HEK293 (cell line): Measurements from ENCODE around the gene ZNF22.

Experiments
- BCL6B ChIP-seq: fragments of 450-650 bp; formaldehyde crosslinking; IDR thresholded peaks from 2 replicates; pipeline ENCODE4 v1.5.1; 2017; ENCODE audit warnings: missing biosample characterization, missing genetic modification characterization
- CTCF ChIP-seq: fragments of 450-650 bp; formaldehyde crosslinking; IDR thresholded peaks from 2 replicates; pipeline ENCODE4 v1.5.1; 2016; ENCODE audit warnings: missing biosample characterization, missing genetic modification characterization
- GLIS1 ChIP-seq: fragments of 450-650 bp; formaldehyde crosslinking; IDR thresholded peaks from 2 replicates; pipeline ENCODE4 v1.5.1; 2016; ENCODE audit warnings: missing biosample characterization, missing genetic modification characterization
- HOXC10 ChIP-seq: sonication (generic); formaldehyde crosslinking; IDR thresholded peaks from 2 replicates; pipeline ENCODE4 v1.8.1; 2023; ENCODE audit warnings: mild to moderate bottlenecking, missing genetic modification reagents
- PRDM6 ChIP-seq: fragments of 450-650 bp; formaldehyde crosslinking; IDR thresholded peaks from 2 replicates; pipeline ENCODE4 v1.5.1; 2017; ENCODE audit warnings: missing biosample characterization, missing genetic modification characterization
- ZBTB44 ChIP-seq: fragments of 450-650 bp; IDR thresholded peaks from 2 replicates; pipeline ENCODE4 v1.5.1; 2018; ENCODE audit warnings: missing biosample characterization, mild to moderate bottlenecking, missing genetic modification characterization
- ZEB2 ChIP-seq: fragments of 450-650 bp; formaldehyde crosslinking; IDR thresholded peaks from 2 replicates; pipeline ENCODE4 v1.5.1; 2016; ENCODE audit warnings: missing biosample characterization, missing genetic modification characterization
- ZNF112 ChIP-seq: fragments of 450-650 bp; formaldehyde crosslinking; IDR thresholded peaks from 2 replicates; pipeline ENCODE4 v1.5.0; 2017; ENCODE audit warnings: missing biosample characterization, missing genetic modification characterization
- ZNF140 ChIP-seq: fragments of 450-650 bp; formaldehyde crosslinking; IDR thresholded peaks from 2 replicates; pipeline ENCODE4 v1.5.1; 2016; ENCODE audit warnings: missing biosample characterization, missing genetic modification characterization
- ZNF175 ChIP-seq: fragments of 450-650 bp; formaldehyde crosslinking; IDR thresholded peaks from 2 replicates; pipeline ENCODE4 v1.5.1; 2016; ENCODE audit warnings: missing biosample characterization, missing genetic modification characterization
- ZNF23 ChIP-seq: fragments of 450-650 bp; formaldehyde crosslinking; IDR thresholded peaks from 2 replicates; pipeline ENCODE4 v1.5.1; 2016; ENCODE audit warnings: missing biosample characterization, missing genetic modification characterization, borderline replicate concordance
- ZNF239 ChIP-seq: fragments of 450-650 bp; formaldehyde crosslinking; IDR thresholded peaks from 2 replicates; pipeline ENCODE4 v1.5.1; 2016; ENCODE audit warnings: missing biosample characterization, missing genetic modification characterization
- ZNF350 ChIP-seq: fragments of 450-650 bp; formaldehyde crosslinking; IDR thresholded peaks from 2 replicates; pipeline ENCODE4 v1.5.0; 2017; ENCODE audit warnings: missing biosample characterization, mild to moderate bottlenecking, missing genetic modification characterization
- ZNF530 ChIP-seq: fragments of 450-650 bp; formaldehyde crosslinking; IDR thresholded peaks from 2 replicates; pipeline ENCODE4 v1.5.1; 2016; ENCODE audit warnings: low read depth, missing biosample characterization, missing genetic modification characterization
- ZNF558 ChIP-seq: fragments of 450-650 bp; formaldehyde crosslinking; IDR thresholded peaks from 2 replicates; pipeline ENCODE4 v1.5.1; 2016; ENCODE audit warnings: missing biosample characterization, missing genetic modification characterization
- ZNF600 ChIP-seq: fragments of 450-650 bp; formaldehyde crosslinking; IDR thresholded peaks from 2 replicates; pipeline ENCODE4 v1.5.1; 2016; ENCODE audit warnings: missing biosample characterization, missing genetic modification characterization
- ZNF610 ChIP-seq: fragments of 450-650 bp; formaldehyde crosslinking; IDR thresholded peaks from 2 replicates; pipeline ENCODE4 v1.5.1; 2016; ENCODE audit warnings: missing biosample characterization, missing genetic modification characterization, borderline replicate concordance
- ZNF629 ChIP-seq: fragments of 450-650 bp; formaldehyde crosslinking; IDR thresholded peaks from 2 replicates; pipeline ENCODE4 v1.5.1; 2017; ENCODE audit warnings: missing biosample characterization, missing genetic modification characterization
- ZNF658 ChIP-seq: fragments of 450-650 bp; formaldehyde crosslinking; IDR thresholded peaks from 2 replicates; pipeline ENCODE4; 2016; ENCODE audit warnings: missing biosample characterization, missing genetic modification characterization
- ZNF660 ChIP-seq: fragments of 450-650 bp; IDR thresholded peaks from 2 replicates; pipeline ENCODE4 v1.5.1; 2018; ENCODE audit warnings: missing biosample characterization, mild to moderate bottlenecking, missing genetic modification characterization
- ZSCAN18 ChIP-seq: fragments of 450-650 bp; formaldehyde crosslinking; IDR thresholded peaks from 2 replicates; pipeline ENCODE4 v1.5.1; 2016; ENCODE audit warnings: missing biosample characterization, missing genetic modification characterization
- TF ChIP-seq, protein P1 (sequence below): fragments of 450-650 bp; formaldehyde crosslinking; IDR thresholded peaks from 2 replicates; pipeline ENCODE4 v1.5.1; 2016; ENCODE audit warnings: missing biosample characterization, missing genetic modification characterization
- TF ChIP-seq, protein P2 (sequence below): fragments of 450-650 bp; IDR thresholded peaks from 2 replicates; pipeline ENCODE4 v1.5.1; 2018; ENCODE audit warnings: missing biosample characterization, missing genetic modification characterization
- TF ChIP-seq, protein P3 (sequence below): fragments of 450-650 bp; formaldehyde crosslinking; IDR thresholded peaks from 2 replicates; pipeline ENCODE4 v1.5.1; 2016; ENCODE audit warnings: missing biosample characterization, missing genetic modification characterization
- TF ChIP-seq, protein P4 (sequence below): fragments of 450-650 bp; formaldehyde crosslinking; optimal IDR thresholded peaks from 2 replicates; pipeline ENCODE3; 2016; ENCODE audit warnings: missing biosample characterization, mild to moderate bottlenecking, missing genetic modification characterization

The ZNF22 gene

GRCh38 chr10:44958196-44958897 is 42.4 kb upstream of the ZNF22 start (continued):
- TF ChIP-seq ZNF530 (tag by site-specific recombination) (no peak), ZNF629 (tag by site-specific recombination) (peak; percentile 78), ZSCAN18 (tag by site-specific recombination) (no peak), PRDM6 (tag by site-specific recombination) (no peak), ZNF175 (no peak), ZNF350 (tag by site-specific recombination) (no peak), ZNF558 (tag by site-specific recombination) (no peak), ZNF658 (no peak), HOXC10 (CRISPR knock-in tag) (no peak), GLIS1 (tag by site-specific recombination) (0 out of 2 replicates have a peak, but pooled peaks have one; percentile 20), ZNF610 (tag by site-specific recombination) (no peak), ZNF600 (tag by site-specific recombination) (peak; percentile 51; the same call in 1 of the 2 replicates), ZEB2 (tag by site-specific recombination) (0 out of 2 replicates have a peak, but pooled peaks have one; percentile 36), ZNF660 (tag by site-specific recombination) (0 out of 2 replicates have a peak, but pooled peaks have one; percentile 58), ZNF239 (tag by site-specific recombination) (no peak), CTCF (no peak), ZNF23 (no peak), BCL6B (tag by site-specific recombination) (no peak), ZNF112 (no peak), ZBTB44 (no peak), ZNF140 (no peak)
- TF ChIP-seq, protein P1, sequence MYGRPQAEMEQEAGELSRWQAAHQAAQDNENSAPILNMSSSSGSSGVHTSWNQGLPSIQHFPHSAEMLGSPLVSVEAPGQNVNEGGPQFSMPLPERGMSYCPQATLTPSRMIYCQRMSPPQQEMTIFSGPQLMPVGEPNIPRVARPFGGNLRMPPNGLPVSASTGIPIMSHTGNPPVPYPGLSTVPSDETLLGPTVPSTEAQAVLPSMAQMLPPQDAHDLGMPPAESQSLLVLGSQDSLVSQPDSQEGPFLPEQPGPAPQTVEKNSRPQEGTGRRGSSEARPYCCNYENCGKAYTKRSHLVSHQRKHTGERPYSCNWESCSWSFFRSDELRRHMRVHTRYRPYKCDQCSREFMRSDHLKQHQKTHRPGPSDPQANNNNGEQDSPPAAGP (tag by site-specific recombination): no peak
- TF ChIP-seq, protein P2, sequence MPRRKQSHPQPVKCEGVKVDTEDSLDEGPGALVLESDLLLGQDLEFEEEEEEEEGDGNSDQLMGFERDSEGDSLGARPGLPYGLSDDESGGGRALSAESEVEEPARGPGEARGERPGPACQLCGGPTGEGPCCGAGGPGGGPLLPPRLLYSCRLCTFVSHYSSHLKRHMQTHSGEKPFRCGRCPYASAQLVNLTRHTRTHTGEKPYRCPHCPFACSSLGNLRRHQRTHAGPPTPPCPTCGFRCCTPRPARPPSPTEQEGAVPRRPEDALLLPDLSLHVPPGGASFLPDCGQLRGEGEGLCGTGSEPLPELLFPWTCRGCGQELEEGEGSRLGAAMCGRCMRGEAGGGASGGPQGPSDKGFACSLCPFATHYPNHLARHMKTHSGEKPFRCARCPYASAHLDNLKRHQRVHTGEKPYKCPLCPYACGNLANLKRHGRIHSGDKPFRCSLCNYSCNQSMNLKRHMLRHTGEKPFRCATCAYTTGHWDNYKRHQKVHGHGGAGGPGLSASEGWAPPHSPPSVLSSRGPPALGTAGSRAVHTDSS (tag by site-specific recombination): no peak
- TF ChIP-seq, protein P3, sequence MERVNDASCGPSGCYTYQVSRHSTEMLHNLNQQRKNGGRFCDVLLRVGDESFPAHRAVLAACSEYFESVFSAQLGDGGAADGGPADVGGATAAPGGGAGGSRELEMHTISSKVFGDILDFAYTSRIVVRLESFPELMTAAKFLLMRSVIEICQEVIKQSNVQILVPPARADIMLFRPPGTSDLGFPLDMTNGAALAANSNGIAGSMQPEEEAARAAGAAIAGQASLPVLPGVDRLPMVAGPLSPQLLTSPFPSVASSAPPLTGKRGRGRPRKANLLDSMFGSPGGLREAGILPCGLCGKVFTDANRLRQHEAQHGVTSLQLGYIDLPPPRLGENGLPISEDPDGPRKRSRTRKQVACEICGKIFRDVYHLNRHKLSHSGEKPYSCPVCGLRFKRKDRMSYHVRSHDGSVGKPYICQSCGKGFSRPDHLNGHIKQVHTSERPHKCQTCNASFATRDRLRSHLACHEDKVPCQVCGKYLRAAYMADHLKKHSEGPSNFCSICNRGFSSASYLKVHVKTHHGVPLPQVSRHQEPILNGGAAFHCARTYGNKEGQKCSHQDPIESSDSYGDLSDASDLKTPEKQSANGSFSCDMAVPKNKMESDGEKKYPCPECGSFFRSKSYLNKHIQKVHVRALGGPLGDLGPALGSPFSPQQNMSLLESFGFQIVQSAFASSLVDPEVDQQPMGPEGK (tag by site-specific recombination): no peak
- TF ChIP-seq, protein P4, sequence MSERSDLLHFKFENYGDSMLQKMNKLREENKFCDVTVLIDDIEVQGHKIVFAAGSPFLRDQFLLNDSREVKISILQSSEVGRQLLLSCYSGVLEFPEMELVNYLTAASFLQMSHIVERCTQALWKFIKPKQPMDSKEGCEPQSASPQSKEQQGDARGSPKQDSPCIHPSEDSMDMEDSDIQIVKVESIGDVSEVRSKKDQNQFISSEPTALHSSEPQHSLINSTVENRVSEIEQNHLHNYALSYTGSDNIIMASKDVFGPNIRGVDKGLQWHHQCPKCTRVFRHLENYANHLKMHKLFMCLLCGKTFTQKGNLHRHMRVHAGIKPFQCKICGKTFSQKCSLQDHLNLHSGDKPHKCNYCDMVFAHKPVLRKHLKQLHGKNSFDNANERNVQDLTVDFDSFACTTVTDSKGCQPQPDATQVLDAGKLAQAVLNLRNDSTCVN (tag by site-specific recombination): no peak
